GM18505 (cell line): ENCODE measurements around the gene MORN1.

Source experiments
- ATAC-seq: cut with Tn5 transposase; IDR thresholded peaks from one replicate; pipeline ENCODE4 v1.9.1; 2021; ENCODE audit not compliant: unreplicated experiment
- POLR2A ChIP-seq: IDR thresholded peaks from 4 replicates; pipeline ENCODE4 v1.6.1; 2011; ENCODE audit warnings: borderline replicate concordance; ENCODE audit not compliant: insufficient read depth, insufficient read length; ENCODE audit errors: extremely low read depth

Gene MORN1

GRCh38 chr1:2374252-2375155 lies 16.9 kb downstream of the MORN1 start:
- TF ChIP-seq POLR2A = no peak
- no peak for ATAC-seq

DNA sequence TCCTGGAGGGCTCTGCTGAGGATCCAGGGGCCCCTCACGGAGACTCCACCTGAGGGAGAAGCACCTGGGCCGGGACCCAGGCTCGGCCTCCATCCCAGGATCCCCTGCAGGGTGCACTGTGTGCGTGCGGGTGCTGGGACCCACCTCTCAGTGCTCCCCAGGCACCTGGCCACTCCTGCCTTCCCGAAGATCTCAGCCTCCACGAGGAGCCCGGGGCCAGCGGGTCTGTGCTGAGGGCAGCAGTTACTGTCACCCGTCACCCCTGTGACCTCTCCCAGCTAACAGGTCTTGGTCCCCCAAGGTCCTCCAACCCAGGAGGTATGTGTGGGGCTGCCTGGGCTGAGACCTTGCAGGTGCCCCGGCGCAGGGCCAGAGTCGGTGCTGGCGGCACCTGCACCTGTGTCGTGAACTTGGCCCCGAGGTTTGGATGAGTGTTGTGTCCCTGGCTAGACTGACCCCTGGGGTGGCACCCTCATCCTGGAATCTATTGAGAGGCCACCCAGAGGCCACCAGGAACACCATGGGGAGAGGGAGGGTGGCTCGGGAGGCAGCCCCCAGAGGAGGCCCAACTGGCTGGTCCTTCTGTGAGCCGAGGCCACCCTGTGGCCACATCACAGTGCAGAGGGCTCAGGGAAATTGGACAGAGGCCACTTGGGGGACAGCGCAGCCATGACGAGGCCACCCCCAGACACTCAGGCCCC lies 17.7 kb downstream of the MORN1 start:
- no peak for ATAC-seq
- TF ChIP-seq POLR2A = no peak

DNA sequence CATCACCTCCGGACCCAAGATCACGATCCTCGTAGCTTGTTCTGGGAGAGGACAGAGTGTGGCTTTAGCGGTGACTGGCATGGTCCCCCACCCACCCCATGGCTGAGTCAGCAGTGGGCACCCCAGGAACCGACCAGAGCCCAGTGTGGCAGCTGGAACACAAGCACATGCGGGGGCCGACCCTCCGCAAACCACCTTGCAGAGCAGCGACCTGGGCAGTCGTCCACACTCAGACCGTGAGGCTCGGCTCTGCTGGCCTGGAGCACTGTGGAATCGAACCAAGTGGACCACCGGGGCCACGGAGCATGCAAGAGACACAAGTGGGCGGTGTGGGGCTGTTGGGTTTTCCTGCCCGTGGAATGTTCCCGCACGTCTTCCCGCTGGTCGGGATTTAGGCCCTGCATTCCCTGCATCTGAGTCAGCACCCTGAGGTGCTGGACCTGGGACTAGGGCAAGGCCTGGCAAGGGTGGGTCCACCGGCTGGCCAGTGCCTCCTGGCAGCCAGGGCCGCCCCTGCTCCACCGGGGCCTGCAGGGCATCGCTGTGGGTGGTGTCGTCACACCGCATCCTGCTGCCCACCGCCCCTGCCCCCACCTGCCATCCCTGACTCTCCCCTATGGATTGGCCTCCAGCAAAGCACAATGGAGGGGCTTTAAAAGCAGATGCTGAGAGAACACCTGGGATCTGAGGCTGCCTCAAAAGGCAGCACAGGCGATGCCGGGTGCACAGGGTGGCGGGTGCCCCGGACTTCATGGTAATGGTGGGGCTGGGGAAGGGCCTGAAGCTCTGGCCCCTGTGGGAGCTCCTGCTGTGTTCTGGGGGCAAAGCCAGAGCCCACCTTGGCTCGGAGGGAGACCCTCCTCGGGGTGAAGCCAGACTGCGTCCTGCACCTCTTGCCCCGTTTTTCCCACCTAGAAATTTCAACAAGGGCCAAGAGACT lies 18.5 kb downstream of the MORN1 start:
- no peak for ATAC-seq
- no peak for TF ChIP-seq POLR2A

DNA sequence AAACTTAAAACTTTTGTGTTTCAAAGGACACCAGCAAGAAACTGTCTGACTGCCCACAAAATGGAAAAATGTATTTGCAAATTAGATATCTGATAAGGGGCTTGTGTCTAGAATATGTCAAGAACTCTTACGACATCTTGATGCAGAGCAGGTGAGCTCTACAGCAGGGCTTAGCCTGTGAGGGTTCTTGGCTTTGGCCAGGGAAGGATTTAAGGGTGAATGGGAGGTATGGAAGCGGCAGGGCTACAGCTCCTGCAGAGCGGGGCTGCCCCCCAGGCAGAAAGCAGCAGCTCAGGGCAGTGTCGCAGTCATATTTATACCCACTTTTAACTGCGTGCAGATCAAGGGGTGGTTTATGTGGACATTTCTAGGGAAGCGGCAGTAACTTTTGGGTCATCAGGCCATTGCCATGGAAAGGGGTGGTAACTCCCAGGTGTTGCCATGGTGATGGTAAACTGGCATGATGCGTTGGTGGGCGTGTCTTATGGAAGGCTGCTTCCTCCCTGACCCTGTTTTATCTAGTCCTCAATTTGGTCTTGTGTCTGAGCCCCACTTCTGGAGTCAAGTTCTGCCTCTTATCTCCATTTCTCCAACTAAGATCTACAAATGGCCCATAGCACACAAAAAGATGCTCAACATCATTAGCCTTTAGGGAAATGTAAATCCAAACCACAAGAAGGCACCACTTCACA lies 23.2 kb downstream of the MORN1 start:
- ATAC-seq = no peak
- TF ChIP-seq POLR2A = no peak

GRCh38 chr1:2363847-2364513 lies 27.4 kb downstream of the MORN1 start:
- no peak for ATAC-seq
- TF ChIP-seq POLR2A = no peak

DNA sequence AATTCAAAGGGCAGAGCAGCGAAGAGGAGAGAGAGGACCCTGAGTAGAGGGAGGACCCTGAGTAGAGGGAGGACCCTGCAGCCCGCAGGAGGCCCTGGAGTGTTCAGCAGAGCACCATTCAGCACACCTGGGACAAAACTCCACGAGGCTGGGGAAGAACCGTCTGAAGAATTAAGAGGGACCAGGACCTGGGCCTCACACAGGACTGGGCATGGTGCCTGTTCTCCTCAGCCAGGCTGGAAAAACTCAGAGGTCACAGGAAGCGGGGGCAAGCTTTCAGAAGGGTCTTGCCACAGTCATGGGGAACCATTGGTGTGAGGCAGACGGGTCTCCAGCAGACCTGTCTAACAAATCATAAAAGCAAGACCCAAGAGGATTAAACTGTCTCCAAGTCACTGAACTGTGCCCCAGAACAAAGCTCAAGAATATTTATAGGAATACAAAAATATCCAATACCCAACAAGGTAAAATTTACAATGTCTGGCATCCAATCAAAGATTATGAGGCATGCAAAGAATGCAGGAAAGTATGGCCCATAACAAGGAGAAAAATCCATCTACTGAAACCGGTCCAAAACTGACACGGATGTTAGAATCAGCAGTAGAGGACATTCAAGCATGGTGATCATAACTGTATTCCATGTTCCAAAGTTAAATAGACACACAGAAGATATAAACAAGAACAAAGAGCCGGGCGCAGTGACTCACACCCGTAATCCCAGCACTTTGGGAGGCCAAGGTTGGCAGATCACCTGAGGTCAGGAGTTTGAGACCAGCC lies 30.6 kb downstream of the MORN1 start:
- TF ChIP-seq POLR2A = no peak
- ATAC-seq = no peak

DNA sequence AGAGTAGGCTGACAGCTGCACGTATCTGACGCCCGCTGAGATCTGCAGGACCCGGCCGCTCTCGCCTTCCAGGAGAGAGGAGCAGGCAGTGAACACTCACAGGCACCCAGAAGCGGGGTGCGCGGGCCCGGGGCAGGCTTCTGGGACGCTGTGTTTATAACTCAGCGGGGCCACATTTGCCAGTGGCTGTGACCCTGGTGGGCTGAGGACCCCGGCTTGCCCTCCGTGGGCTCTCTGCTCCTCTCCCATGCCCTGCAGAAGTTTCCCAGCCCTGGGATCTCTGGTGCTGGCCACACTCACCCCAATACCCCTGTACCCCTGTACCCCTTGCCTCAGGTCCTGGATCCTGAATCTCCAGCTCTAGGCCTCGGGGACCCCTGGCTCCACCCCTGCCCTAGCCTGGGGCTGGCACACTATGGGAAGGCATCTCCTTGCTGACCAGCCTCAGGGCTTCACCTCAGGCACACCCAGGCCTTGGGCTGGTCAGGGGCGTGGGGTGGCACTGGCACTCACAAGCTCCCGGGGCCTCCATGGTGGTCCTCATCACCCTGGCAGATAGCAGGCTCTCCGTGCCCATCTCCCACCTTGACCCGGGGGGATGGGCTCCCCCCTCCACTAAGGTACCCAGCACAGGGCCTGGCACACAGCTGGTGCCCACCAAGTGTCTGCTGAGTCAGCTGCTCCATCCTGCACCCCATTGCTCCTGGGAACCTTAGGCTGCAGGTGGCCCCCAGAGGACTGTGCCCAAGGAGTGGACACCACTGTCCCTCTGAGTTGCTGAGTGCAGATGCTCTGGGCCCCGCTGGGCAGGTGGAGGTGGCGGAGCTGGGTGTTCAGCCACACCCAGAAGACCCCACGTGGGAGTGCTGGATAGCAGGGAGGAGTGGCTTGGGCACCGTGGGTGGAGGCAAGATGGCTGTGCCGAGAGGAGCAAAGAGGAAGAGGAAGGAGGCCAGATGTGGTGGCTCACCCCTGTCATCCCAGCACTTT lies 32.4 kb downstream of the MORN1 start:
- no peak for ATAC-seq
- no peak for TF ChIP-seq POLR2A

DNA sequence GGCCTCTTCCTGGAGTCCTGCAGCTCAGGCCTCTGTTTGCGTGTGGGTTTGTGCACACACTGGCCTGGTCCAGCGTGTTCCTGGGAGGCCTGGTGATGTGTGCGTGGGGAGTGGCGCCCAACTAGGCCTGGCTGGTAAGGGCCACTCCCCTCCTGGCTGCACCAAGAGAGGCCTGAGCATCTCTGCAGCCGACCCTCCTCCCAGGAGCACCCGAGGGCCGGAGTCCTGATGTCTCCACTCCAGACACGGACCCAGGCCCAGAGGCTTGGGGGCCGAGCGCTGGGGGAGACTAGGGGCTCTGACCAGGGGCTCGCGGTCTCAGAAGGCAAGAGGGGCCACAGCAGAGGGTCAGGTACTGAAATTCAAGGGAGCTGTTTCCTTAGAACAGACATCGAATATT lies 33.3 kb downstream of the MORN1 start:
- no peak for ATAC-seq
- TF ChIP-seq POLR2A = no peak

GRCh38 chr1:2356911-2357845 lies 34.2 kb downstream of the MORN1 start:
- no peak for ATAC-seq
- TF ChIP-seq POLR2A = no peak

- no peak for TF ChIP-seq POLR2A
- ATAC-seq = no peak
Observed at GRCh38 chr1:2356401-2356800, 35.0 kb downstream of the MORN1 start.
